ENCODE measurements around the gene BORCS5.
"Not testable (repeated sequence)": the region's sequence is repeated elsewhere in the genome, so short reads cannot be mapped to it uniquely, and the experiment has no call there.

The BORCS5 gene

GRCh38 chr12:12467264-12467663 is 110.4 kb downstream of the BORCS5 start:
- no peak for DNase-seq

- DNase-seq = peak; percentile 50
Observed at GRCh38 chr12:12467688-12468261, 110.9 kb downstream of the BORCS5 start.

GRCh38 chr12:12468575-12468974 is 111.7 kb downstream of the BORCS5 start:
- no peak for DNase-seq

- DNase-seq = no peak
Observed at GRCh38 chr12:12469386-12469785, 112.5 kb downstream of the BORCS5 start.

- no peak for DNase-seq
Observed at GRCh38 chr12:12470751-12471306, 114.0 kb downstream of the BORCS5 start.

- not testable (repeated sequence) for DNase-seq
Observed at GRCh38 chr12:12471982-12472961, 115.4 kb downstream of the BORCS5 start.

GRCh38 chr12:12473223-12473622 is 116.3 kb downstream of the BORCS5 start:
- no peak for DNase-seq

- DNase-seq = no peak
Observed at GRCh38 chr12:12474471-12474928, 117.6 kb downstream of the BORCS5 start.

- no peak for DNase-seq
Observed at GRCh38 chr12:12474931-12475795, 118.3 kb downstream of the BORCS5 start.

- no peak for DNase-seq
Observed at GRCh38 chr12:12476857-12477531, 120.1 kb downstream of the BORCS5 start.

- no peak for DNase-seq
Observed at GRCh38 chr12:12477532-12477890, 120.6 kb downstream of the BORCS5 start.

- no peak for DNase-seq
Observed at GRCh38 chr12:12480074-12480473, 123.2 kb downstream of the BORCS5 start.

- no peak for DNase-seq
Observed at GRCh38 chr12:12481631-12482030, 124.8 kb downstream of the BORCS5 start.

GRCh38 chr12:12482150-12482761 is 125.4 kb downstream of the BORCS5 start:
- DNase-seq = no peak

- no peak for DNase-seq
Observed at GRCh38 chr12:12482959-12483358, 126.1 kb downstream of the BORCS5 start.

- no peak for DNase-seq
Observed at GRCh38 chr12:12483438-12483837, 126.6 kb downstream of the BORCS5 start.

- no peak for DNase-seq
Observed at GRCh38 chr12:12486661-12487240, 129.9 kb downstream of the BORCS5 start.

GRCh38 chr12:12487490-12487889 is 130.6 kb downstream of the BORCS5 start:
- no peak for DNase-seq

GRCh38 chr12:12488296-12488695 is 131.4 kb downstream of the BORCS5 start:
- DNase-seq = no peak

GRCh38 chr12:12488823-12489550 is 132.1 kb downstream of the BORCS5 start:
- no peak for DNase-seq

GRCh38 chr12:12491606-12492005 is 134.7 kb downstream of the BORCS5 start:
- DNase-seq = no peak
